ENCODE measurements around the gene SHISAL1.

SHISAL1 gene

GRCh38 chr22:44281768-44282637 is 30.7 kb downstream of the SHISAL1 start:
- H2AFZ ChIP-seq (ENCODE audit: low read depth, low read length), result no peak overlapping the region
- H3K4me3 ChIP-seq (ENCODE audit: low read depth in 1 of 2, low read length in 2 of 2), result no peak overlapping the region
- H3K27ac ChIP-seq (ENCODE audit: low read length), result no peak overlapping the region
- ATAC-seq (ENCODE audit: insufficient read depth, low read depth) (no peak), DNase-seq (no peak)
- no peaks in the 10 kb centered on the region for H3K9me3 ChIP-seq (ENCODE audit: insufficient read depth, low read length, severe bottlenecking)
- H4K20me1 ChIP-seq (ENCODE audit: insufficient read depth, low read length), result peaks cover 12% of the 10 kb centered on the region
- H3K4me1 ChIP-seq (ENCODE audit: insufficient read depth, low read length), result no peaks in the 10 kb centered on the region
- TF ChIP-seq EZH2 (IDR thresholded peaks at IDR 0.05; ENCODE audit: borderline replicate concordance, low read depth, low read length, severe bottlenecking) (no peak), CTCF (IDR thresholded peaks at IDR 0.05; ENCODE audit: borderline replicate concordance, extremely low read depth, low read length, poor library complexity, severe bottlenecking) (no peak)
- no peak overlapping the region for H3K9ac ChIP-seq (ENCODE audit: low read depth, low read length)
- peaks cover 10% of the 10 kb centered on the region for H3K27me3 ChIP-seq (ENCODE audit: insufficient read depth, low read length, poor library complexity)
- H3K4me2 ChIP-seq (ENCODE audit: insufficient read depth, low read length), result no peak overlapping the region
- H3K79me2 ChIP-seq (ENCODE audit: insufficient read depth, low read length), result no peaks in the 10 kb centered on the region
- no peaks in the 10 kb centered on the region for H3K36me3 ChIP-seq (ENCODE audit: insufficient read depth, low read length)

GRCh38 chr22:44280665-44281188 is 32.0 kb downstream of the SHISAL1 start:
- Histone ChIP-seq H2AFZ (ENCODE audit: low read depth, low read length) (no peak overlapping the region), H3K27ac (ENCODE audit: low read length) (no peak overlapping the region), H3K4me1 (ENCODE audit: insufficient read depth, low read length) (no peaks in the 10 kb centered on the region), H3K9me3 (ENCODE audit: insufficient read depth, low read length, severe bottlenecking) (no peaks in the 10 kb centered on the region), H4K20me1 (ENCODE audit: insufficient read depth, low read length) (peaks cover 12% of the 10 kb centered on the region), H3K4me3 (ENCODE audit: low read depth in 1 of 2, low read length in 2 of 2) (no peak overlapping the region), H3K27me3 (ENCODE audit: insufficient read depth, low read length, poor library complexity) (peaks cover 10% of the 10 kb centered on the region), H3K36me3 (ENCODE audit: insufficient read depth, low read length) (no peaks in the 10 kb centered on the region), H3K9ac (ENCODE audit: low read depth, low read length) (no peak overlapping the region), H3K79me2 (ENCODE audit: insufficient read depth, low read length) (no peaks in the 10 kb centered on the region), H3K4me2 (ENCODE audit: insufficient read depth, low read length) (no peak overlapping the region)
- no peak for ATAC-seq (ENCODE audit: insufficient read depth, low read depth)
- TF ChIP-seq CTCF (IDR thresholded peaks at IDR 0.05; ENCODE audit: borderline replicate concordance, extremely low read depth, low read length, poor library complexity, severe bottlenecking), result no peak
- DNase-seq, result no peak

- DNase-seq (no peak), ATAC-seq (ENCODE audit: insufficient read depth, low read depth) (no peak)
- peaks cover 5% of the 10 kb centered on the region for H3K27me3 ChIP-seq (ENCODE audit: insufficient read depth, low read length, poor library complexity)
- no peak overlapping the region for H3K4me2 ChIP-seq (ENCODE audit: insufficient read depth, low read length)
- H4K20me1 ChIP-seq (ENCODE audit: insufficient read depth, low read length), result peaks cover 9% of the 10 kb centered on the region
- TF ChIP-seq CTCF (IDR thresholded peaks at IDR 0.05; ENCODE audit: borderline replicate concordance, extremely low read depth, low read length, poor library complexity, severe bottlenecking) (no peak), EZH2 (IDR thresholded peaks at IDR 0.05; ENCODE audit: borderline replicate concordance, low read depth, low read length, severe bottlenecking) (no peak)
- H3K36me3 ChIP-seq (ENCODE audit: insufficient read depth, low read length), result no peaks in the 10 kb centered on the region
- no peak overlapping the region for H3K27ac ChIP-seq (ENCODE audit: low read length)
- no peaks in the 10 kb centered on the region for H3K9me3 ChIP-seq (ENCODE audit: insufficient read depth, low read length, severe bottlenecking)
- H3K4me1 ChIP-seq (ENCODE audit: insufficient read depth, low read length), result no peaks in the 10 kb centered on the region
- H3K79me2 ChIP-seq (ENCODE audit: insufficient read depth, low read length), result no peaks in the 10 kb centered on the region
- no peak overlapping the region for H2AFZ ChIP-seq (ENCODE audit: low read depth, low read length)
- H3K9ac ChIP-seq (ENCODE audit: low read depth, low read length), result no peak overlapping the region
- no peak overlapping the region for H3K4me3 ChIP-seq (ENCODE audit: low read depth in 1 of 2, low read length in 2 of 2)
These were observed 33.7 kb downstream of the SHISAL1 start for GRCh38 chr22:44279069-44279360.
